NCI-H128 (cell line): ENCODE data around the gene TSC22D1.

Source experiments
- DNase-seq: peaks from one replicate; lab custom pipeline; 2025; ENCODE audit not compliant: unreplicated experiment; lab: John Stamatoyannopoulos, UW

TSC22D1 gene

DNA sequence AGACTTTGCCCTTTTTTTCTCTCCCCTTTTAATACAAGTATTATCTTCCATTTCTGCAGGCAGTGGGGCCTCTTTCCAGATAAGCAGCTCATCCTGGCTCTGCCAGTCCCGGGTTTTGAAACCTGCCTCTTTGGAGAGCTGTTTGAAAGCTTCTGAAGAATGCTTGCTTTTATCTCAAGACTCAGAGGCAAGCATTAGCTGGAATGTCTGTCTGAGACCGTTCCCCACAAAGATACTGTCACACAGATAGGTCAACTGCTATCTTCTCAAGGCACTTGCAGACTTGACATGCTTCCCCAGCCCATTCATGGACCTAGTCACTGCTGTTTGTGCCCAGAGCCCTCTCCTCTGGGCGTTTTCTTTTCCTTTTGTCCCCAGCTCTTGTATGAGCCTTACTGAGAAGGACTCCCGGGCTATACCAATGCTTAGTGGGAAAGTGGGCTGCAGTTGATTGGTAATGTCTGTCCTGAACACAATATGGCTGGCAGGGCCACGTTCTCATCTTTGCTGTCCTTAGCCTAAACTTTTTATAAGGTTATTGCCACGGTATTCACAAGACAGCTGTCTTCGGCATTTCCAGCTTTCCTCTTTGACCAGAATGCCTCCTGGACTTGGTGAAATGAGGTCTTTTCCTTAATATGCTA lies 189.1 kb downstream of the TSC22D1 start:
- DNase-seq: no peak

- DNase-seq: no peak
Measured at GRCh38 chr13:44385847-44386246, 190.3 kb downstream of the TSC22D1 start.

DNA sequence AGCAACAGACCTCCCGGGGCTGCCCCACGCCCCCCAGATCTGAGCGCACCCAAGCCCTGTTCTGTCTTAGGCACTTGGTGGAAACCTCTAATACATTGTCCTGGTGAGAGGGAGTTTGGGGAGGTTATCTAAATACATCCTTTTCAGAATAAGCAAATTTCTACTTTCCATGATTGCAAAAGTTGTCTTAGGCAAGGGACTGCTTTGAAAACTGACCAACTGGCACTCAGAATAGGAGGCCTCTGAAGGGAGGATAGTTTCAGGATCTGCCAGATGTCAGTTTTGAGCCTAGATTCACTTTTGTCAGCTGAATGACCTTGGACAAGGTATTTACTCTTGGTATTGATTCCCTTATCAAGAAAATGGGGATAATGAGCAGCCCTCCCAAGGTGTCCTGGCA lies 190.7 kb downstream of the TSC22D1 start:
- DNase-seq: no peak

DNA sequence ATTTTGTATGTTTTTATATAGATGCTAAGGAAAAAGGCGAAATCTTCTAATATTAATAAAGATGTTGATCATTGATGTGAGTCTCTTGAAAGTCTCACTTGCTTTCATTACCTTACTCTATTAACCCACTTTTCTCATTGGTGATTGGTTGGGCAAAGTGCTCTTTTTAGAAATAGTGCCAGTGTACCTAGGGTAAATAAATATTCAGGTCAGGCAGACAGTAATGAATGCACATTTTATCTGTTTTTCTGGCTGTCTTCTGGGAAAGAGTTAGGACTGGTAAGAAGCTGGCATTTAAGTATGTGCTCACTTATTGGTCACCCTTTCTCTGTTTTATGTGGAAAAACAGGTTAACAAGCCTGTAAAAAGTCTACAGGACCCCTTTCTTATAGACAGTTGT lies 191.4 kb downstream of the TSC22D1 start:
- DNase-seq: no peak

DNA sequence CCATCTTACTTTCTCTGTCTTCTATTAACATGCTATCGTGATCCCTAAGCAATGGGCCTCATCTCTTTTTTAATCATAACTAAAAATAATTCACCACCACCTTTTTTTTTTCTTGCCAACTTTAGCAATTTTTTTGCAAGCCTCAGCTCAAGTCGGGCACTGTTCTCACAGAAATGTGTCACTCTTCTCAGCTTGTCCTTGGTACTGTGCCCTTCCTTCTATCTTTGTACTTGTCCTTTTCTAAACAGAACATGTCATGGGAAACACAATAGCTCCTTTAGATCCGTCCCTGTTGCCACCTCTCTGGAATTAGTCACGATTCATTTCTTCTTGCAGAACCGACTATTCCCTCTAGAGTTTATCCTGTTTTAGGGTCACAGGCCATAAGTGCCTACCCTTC lies 192.2 kb downstream of the TSC22D1 start:
- DNase-seq: no peak

- no peak for DNase-seq
Measured at GRCh38 chr13:44382635-44383145, 193.4 kb downstream of the TSC22D1 start.
